ENCODE measurements around the gene HBEGF. TPM values are rescaled to one million over a fixed set of nuclear protein-coding genes. Genes with fewer than 3 reads are reported as not detected.

Gene HBEGF
- total RNA-seq, 1 donor, result 2.5 TPM

GRCh38 chr5:140388052-140388451 lies 41.6 kb upstream of the HBEGF start:
- TF ChIP-seq CTCF (IDR thresholded peaks at IDR 0.05; ENCODE audit: extremely low read depth, low read depth, low read length), result no peak
- H3K27ac ChIP-seq (ENCODE audit: low read depth, low read length), result no peak overlapping the region
- H3K27me3 ChIP-seq (ENCODE audit: insufficient read depth, low read length), result no peaks in the 10 kb centered on the region
- no peaks in the 10 kb centered on the region for H3K36me3 ChIP-seq (ENCODE audit: insufficient read depth, low read length)
- no peak overlapping the region for H2AFZ ChIP-seq (ENCODE audit: low read length)
- H3K4me1 ChIP-seq (ENCODE audit: insufficient read depth, low read length), result peaks cover 9% of the 10 kb centered on the region
- H3K4me2 ChIP-seq (ENCODE audit: insufficient read depth, low read length), result no peak overlapping the region
- DNase-seq (ENCODE audit: insufficient read length, low spot score, missing footprints), result no peak
- no peak overlapping the region for H3K4me3 ChIP-seq (ENCODE audit: insufficient read depth, low read length)
- no peaks in the 10 kb centered on the region for H3K79me2 ChIP-seq (ENCODE audit: insufficient read depth, low read length)
- no peaks in the 10 kb centered on the region for H4K20me1 ChIP-seq (ENCODE audit: insufficient read depth, low read length)
- no peaks in the 10 kb centered on the region for H3K9me3 ChIP-seq (ENCODE audit: low read depth, low read length)

GRCh38 chr5:140383300-140383699 lies 36.9 kb upstream of the HBEGF start:
- Histone ChIP-seq H3K36me3 (ENCODE audit: insufficient read depth, low read length) (no peaks in the 10 kb centered on the region), H3K27me3 (ENCODE audit: insufficient read depth, low read length) (no peaks in the 10 kb centered on the region), H3K9me3 (ENCODE audit: low read depth, low read length) (no peaks in the 10 kb centered on the region), H4K20me1 (ENCODE audit: insufficient read depth, low read length) (no peaks in the 10 kb centered on the region), H3K4me3 (ENCODE audit: insufficient read depth, low read length) (no peak overlapping the region), H3K79me2 (ENCODE audit: insufficient read depth, low read length) (no peaks in the 10 kb centered on the region), H3K4me2 (ENCODE audit: insufficient read depth, low read length) (no peak overlapping the region), H3K4me1 (ENCODE audit: insufficient read depth, low read length) (no peaks in the 10 kb centered on the region), H2AFZ (ENCODE audit: low read length) (no peak overlapping the region), H3K27ac (ENCODE audit: low read depth, low read length) (no peak overlapping the region)
- no peak for DNase-seq (ENCODE audit: insufficient read length, low spot score, missing footprints)
- TF ChIP-seq CTCF (IDR thresholded peaks at IDR 0.05; ENCODE audit: extremely low read depth, low read depth, low read length), result no peak

- Histone ChIP-seq H3K4me3 (ENCODE audit: insufficient read depth, low read length) (no peak overlapping the region), H3K36me3 (ENCODE audit: insufficient read depth, low read length) (no peaks in the 10 kb centered on the region), H3K27ac (ENCODE audit: low read depth, low read length) (no peak overlapping the region), H3K9me3 (ENCODE audit: low read depth, low read length) (no peaks in the 10 kb centered on the region), H4K20me1 (ENCODE audit: insufficient read depth, low read length) (no peaks in the 10 kb centered on the region), H3K4me1 (ENCODE audit: insufficient read depth, low read length) (no peaks in the 10 kb centered on the region), H3K27me3 (ENCODE audit: insufficient read depth, low read length) (no peaks in the 10 kb centered on the region), H2AFZ (ENCODE audit: low read length) (no peak overlapping the region), H3K79me2 (ENCODE audit: insufficient read depth, low read length) (no peaks in the 10 kb centered on the region), H3K4me2 (ENCODE audit: insufficient read depth, low read length) (no peak overlapping the region)
- DNase-seq (ENCODE audit: insufficient read length, low spot score, missing footprints), result no peak
- no peak for TF ChIP-seq CTCF (IDR thresholded peaks at IDR 0.05; ENCODE audit: extremely low read depth, low read depth, low read length)
These were observed 36.5 kb upstream of the HBEGF start for GRCh38 chr5:140382866-140383265.

GRCh38 chr5:140381972-140382371 lies 35.6 kb upstream of the HBEGF start:
- Histone ChIP-seq H3K27me3 (ENCODE audit: insufficient read depth, low read length) (no peaks in the 10 kb centered on the region), H3K4me2 (ENCODE audit: insufficient read depth, low read length) (no peak overlapping the region), H3K36me3 (ENCODE audit: insufficient read depth, low read length) (no peaks in the 10 kb centered on the region), H3K79me2 (ENCODE audit: insufficient read depth, low read length) (no peaks in the 10 kb centered on the region), H3K27ac (ENCODE audit: low read depth, low read length) (no peak overlapping the region), H3K9me3 (ENCODE audit: low read depth, low read length) (no peaks in the 10 kb centered on the region), H2AFZ (ENCODE audit: low read length) (no peak overlapping the region), H3K4me1 (ENCODE audit: insufficient read depth, low read length) (no peaks in the 10 kb centered on the region), H3K4me3 (ENCODE audit: insufficient read depth, low read length) (no peak overlapping the region), H4K20me1 (ENCODE audit: insufficient read depth, low read length) (no peaks in the 10 kb centered on the region)
- no peak for DNase-seq (ENCODE audit: insufficient read length, low spot score, missing footprints)
- TF ChIP-seq CTCF (IDR thresholded peaks at IDR 0.05; ENCODE audit: extremely low read depth, low read depth, low read length), result no peak

Data from osteoblast (primary cell).